ENCODE results near the gene ASGR1.

- TF ChIP-seq PATZ1 (CRISPR knock-in tag; IDR thresholded peaks at IDR 0.05; ENCODE audit: borderline replicate concordance) (no peak), RARB (CRISPR knock-in tag; IDR thresholded peaks at IDR 0.05) (no peak), CSDC2 (CRISPR knock-in tag; IDR thresholded peaks at IDR 0.05) (no peak), CSRNP3 (CRISPR knock-in tag; IDR thresholded peaks at IDR 0.05) (no peak), ESRRG (CRISPR knock-in tag; IDR thresholded peaks at IDR 0.05) (no peak), TSHZ2 (CRISPR knock-in tag; IDR thresholded peaks at IDR 0.05) (no peak), ARNTL (CRISPR knock-in tag; IDR thresholded peaks at IDR 0.05; ENCODE audit: borderline replicate concordance, low read depth) (no peak), POU6F1 (CRISPR knock-in tag; IDR thresholded peaks at IDR 0.05; ENCODE audit: borderline replicate concordance, low read depth) (no peak), ZC3H10 (CRISPR knock-in tag; IDR thresholded peaks at IDR 0.05) (no peak), ZFP3 (CRISPR knock-in tag; IDR thresholded peaks at IDR 0.05) (no peak), SNAI2 (CRISPR knock-in tag; IDR thresholded peaks at IDR 0.05) (no peak), CREB5 (CRISPR knock-in tag; IDR thresholded peaks at IDR 0.05; ENCODE audit: low read depth) (no peak)
These were observed 225 bp downstream of the ASGR1 start for GRCh38 chr17:7178973-7179316.
